Neuron (in vitro differentiated cells): Measurements from ENCODE around the gene NTSR1.

Experiments used
- H2AFZ ChIP-seq: one replicate; pipeline ENCODE4 v1.6.1; 2013; ENCODE audit warnings: low read depth, mild to moderate bottlenecking, inconsistent platforms, low read length, moderate library complexity
- H3K27me3 ChIP-seq: one replicate; pipeline ENCODE4 v1.6.1; 2013; ENCODE audit warnings: low read length; ENCODE audit not compliant: insufficient read depth
- H3K36me3 ChIP-seq: one replicate; pipeline ENCODE4 v1.6.1; 2013; ENCODE audit warnings: low read length; ENCODE audit not compliant: insufficient read depth
- H3K4me1 ChIP-seq: one replicate; pipeline ENCODE4 v1.6.1; 2013; ENCODE audit warnings: low read length; ENCODE audit not compliant: insufficient read depth
- H3K4me3 ChIP-seq: 2 replicates; pipeline ENCODE4 v1.5.1; 2013; ENCODE audit warnings: mild to moderate bottlenecking, low read length, moderate library complexity
- H3K9me3 ChIP-seq: one replicate; pipeline ENCODE4 v1.6.1; 2013; ENCODE audit warnings: low read length

Gene NTSR1

DNA sequence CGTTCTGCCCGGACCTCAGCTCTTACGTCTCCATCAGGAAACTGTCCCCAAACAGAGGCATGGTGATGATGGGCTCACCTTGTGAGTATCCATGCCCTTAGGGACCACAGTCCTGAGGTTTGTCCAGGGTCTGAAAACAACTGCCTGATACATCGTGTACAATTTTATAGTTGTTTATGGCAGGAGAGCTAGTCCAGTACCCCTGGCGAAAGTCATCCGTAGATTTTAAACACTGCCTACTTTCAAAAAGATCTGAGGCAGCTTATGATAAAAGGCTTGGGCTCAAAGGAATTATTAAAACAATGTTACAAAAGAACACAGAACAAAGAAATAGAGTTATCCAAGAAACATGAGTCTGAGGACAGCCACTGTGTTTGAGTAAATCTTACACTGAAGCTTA, 14.0 kb downstream of the NTSR1 start:
- Histone ChIP-seq H3K27me3 (peaks cover 40% of the 10 kb centered on the region), H3K9me3 (peaks cover 6% of the 10 kb centered on the region), H2AFZ (no peak overlapping the region), H3K4me3 (no peak overlapping the region), H3K36me3 (no peaks in the 10 kb centered on the region), H3K4me1 (peaks cover 3% of the 10 kb centered on the region)

DNA sequence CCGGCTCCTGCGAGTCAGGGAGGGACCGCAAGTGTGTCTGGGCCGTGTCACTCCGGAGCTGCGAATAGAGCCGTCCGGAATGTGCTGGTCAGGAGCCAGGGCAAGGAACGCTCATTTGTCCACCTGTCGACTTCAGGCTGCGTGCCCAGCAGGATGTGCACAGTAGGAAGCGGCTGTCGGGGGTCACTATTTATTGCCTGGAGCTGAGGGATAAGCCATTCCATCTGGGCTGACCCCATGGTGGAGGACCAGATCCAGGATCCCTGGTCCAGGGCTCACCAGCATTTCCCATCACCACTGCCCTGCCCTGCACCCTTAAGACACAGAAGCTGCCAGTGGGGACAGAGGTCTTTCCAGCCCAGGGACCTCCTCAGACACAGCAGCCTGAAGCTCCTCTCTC, 14.7 kb downstream of the NTSR1 start:
- H3K27me3 ChIP-seq: peaks cover 45% of the 10 kb centered on the region

DNA sequence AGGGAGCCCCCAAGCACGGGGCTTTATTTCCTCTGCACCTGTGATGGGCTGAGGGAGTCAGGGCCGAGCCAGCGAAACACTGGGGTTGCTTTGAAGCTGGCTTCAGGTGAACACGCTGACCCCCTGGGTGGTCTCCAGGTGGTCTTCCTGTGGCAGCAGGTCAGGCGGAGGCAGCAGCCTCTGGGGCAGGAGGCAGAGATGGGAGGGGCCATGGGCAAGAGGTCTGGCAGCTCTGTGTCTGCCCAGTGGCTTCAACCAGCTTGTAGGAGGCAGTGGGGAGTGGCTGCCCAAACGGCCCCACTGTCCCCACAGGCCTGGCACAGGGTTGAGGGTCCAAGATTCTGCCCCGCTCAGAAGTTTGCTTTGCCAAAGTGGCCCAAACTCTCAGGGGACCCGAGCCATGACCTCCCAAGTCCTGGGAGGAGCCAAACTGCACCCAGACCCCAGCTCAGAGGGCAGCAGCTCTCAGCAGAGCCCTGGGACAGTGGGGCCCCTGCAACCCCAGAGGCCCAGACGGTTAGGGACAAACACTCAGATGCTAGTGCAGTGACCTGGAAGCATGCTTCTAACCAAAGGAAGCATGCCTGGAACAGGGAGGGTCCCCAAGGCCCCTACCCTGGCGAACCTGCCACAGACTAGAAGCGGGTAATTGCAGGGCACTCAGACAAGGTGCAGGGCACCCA, 15.3 kb downstream of the NTSR1 start:
- no peak overlapping the region for H2AFZ ChIP-seq
- no peaks in the 10 kb centered on the region for H3K36me3 ChIP-seq
- H3K4me1 ChIP-seq: peaks cover 3% of the 10 kb centered on the region
- H3K9me3 ChIP-seq: peaks cover 6% of the 10 kb centered on the region
- H3K27me3 ChIP-seq: peaks cover 49% of the 10 kb centered on the region
- no peak overlapping the region for H3K4me3 ChIP-seq

More for the DNA sequence above, 14.7 kb downstream of the NTSR1 start:
- H3K4me1 ChIP-seq: peaks cover 3% of the 10 kb centered on the region
- no peaks in the 10 kb centered on the region for H3K36me3 ChIP-seq
- no peak overlapping the region for H2AFZ ChIP-seq
- H3K4me3 ChIP-seq: no peak overlapping the region
- peaks cover 6% of the 10 kb centered on the region for H3K9me3 ChIP-seq

DNA sequence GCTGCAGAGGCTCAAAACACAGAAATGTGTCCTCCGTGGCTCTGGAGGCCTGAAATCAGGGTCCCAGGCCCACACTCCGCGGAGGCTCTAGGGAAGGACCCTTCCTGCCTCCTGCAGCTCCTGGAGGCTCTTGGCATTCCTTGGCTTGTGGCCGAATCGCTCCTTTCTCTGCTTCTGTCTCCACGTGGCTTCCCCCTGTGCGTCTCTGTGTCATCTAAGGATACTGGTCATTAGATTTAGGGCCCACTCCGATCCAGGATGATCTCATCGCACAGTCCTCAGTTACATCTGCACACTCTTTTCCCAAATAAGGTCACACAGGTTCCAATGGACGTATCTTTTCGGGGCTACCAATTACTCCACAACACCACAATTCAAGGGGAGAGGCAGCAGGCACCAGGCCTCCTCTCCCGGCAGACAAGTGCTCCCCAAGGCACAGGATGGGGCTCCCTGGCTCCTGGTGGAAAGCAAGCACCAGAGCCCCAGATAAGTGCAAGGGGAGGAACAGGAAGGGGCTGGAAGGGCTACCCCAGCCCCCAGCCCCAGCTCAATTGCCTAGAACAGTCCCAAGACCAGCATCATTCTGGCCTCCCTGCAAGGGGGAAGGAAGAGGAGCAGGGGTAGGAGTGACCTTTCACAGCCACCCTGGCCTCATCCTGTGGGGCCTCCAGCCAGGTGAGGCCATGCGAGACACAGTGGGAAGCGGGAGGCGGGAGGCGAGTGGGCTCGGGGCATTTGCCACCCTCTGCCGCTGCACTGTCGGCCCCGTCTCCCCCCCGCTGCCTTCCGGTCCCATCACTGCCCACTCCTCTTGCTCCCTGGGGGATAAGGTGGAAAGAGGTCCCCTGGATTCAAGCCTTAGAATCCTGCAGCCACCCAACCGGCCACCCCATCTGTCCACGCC, 16.3 kb downstream of the NTSR1 start:
- peaks cover 52% of the 10 kb centered on the region for H3K27me3 ChIP-seq
- no peak overlapping the region for H3K4me3 ChIP-seq
- H3K9me3 ChIP-seq: peaks cover 6% of the 10 kb centered on the region
- H3K4me1 ChIP-seq: peaks cover 3% of the 10 kb centered on the region
- H3K36me3 ChIP-seq: no peaks in the 10 kb centered on the region
- H2AFZ ChIP-seq: no peak overlapping the region

DNA sequence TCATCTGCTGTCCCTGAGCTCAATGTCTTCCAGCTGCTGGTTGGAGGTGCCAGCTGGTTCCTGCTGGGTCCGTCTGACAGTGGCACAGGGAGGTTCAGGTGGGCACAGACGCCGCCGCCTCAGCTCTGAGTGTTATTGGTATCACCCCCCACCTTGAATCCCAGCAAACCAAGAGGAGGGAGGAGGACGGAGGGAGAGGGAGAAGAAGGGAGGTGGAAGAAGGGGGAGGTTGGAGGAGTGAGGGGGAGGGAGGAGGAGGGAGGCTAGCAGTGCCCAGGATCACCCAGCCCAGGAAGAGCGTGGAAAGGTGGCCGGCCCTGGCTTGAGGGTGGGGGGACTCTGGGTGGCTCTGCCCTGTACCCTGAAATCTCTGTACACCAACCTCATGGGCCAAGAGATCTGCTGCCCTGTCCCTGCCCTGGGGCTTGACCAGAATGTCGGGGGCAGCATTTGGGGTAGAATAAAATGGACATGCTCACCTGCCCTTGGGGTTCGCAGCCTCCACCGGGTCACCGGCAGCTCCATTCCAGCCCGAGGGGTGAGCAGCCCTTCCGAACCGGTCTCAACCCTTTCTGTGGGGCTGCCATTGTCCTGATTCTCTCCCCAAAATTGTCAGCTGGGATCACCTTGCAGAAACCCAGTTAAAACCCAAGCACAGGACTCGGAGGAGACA, 17.1 kb downstream of the NTSR1 start:
- Histone ChIP-seq H3K4me3 (no peak overlapping the region), H2AFZ (no peak overlapping the region), H3K27me3 (peaks cover 52% of the 10 kb centered on the region), H3K4me1 (peaks cover 3% of the 10 kb centered on the region), H3K9me3 (peaks cover 6% of the 10 kb centered on the region), H3K36me3 (no peaks in the 10 kb centered on the region)

DNA sequence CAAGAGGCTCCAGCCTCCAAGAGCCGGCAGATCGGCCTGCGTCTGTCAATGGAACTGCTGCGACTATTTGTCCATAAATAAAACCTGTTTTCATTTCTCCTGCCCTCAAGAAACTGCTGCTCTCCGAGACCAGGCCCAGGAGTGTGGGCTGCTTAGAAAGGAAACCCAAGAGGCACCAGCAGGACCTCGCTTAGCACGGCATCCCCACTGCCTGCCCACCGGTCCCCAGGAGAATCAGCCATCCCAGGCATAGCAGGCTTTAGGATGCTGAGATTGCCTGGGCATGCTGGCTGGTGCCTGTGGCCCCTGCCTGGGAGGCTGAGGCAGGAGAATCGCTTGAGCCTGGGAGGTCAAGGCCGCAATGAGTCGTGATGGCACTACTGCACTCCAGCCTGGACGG, 17.6 kb downstream of the NTSR1 start:
- H2AFZ ChIP-seq: no peak overlapping the region
- H3K4me1 ChIP-seq: peaks cover 3% of the 10 kb centered on the region
- H3K4me3 ChIP-seq: no peak overlapping the region
- peaks cover 52% of the 10 kb centered on the region for H3K27me3 ChIP-seq
- peaks cover 6% of the 10 kb centered on the region for H3K9me3 ChIP-seq
- H3K36me3 ChIP-seq: no peaks in the 10 kb centered on the region

DNA sequence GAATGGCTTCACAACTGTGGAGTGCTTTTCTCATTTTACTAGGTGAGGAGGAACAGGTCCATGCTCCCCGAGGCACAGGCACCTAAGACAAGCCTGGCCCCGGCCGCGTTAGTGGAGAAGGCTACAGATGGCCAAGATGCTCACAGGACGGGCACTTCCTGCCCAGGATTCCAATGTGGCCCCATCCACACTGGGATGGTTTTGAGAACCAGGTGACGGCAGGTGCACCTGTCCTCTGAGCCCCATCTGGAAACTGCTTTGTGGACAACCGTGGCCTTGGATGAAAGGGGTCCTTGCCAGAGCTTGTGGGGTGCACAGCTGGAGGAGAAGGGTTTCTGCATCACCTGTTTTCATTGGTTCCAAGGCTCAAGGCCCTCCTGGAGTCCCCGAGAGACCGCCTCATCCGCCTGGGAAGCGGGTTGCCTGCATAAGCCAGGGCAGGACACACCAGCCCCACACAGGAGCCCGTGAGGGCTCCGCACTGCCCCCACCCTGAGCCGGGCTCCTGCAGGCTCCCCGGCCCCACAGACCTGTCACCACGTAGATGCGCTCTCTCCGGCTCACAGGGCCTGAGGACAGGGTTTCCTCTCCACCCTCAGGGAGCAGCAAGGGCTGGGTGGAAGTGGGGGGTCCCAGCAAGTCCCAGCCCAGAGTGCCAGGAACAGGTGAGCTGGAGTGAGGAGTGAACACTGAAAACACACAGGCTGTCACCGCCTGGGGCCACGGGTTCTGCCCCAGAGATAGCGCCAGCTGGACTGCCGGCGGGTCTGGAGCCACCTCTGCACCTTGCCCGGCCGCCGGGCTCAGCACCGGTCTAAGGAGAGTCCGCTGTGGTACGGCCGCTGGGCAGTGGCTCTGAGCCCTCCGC, 18.3 kb downstream of the NTSR1 start:
- no peaks in the 10 kb centered on the region for H3K36me3 ChIP-seq
- H3K4me3 ChIP-seq: no peak overlapping the region
- peaks cover 48% of the 10 kb centered on the region for H3K27me3 ChIP-seq
- no peaks in the 10 kb centered on the region for H3K9me3 ChIP-seq
- peaks cover 3% of the 10 kb centered on the region for H3K4me1 ChIP-seq
- no peak overlapping the region for H2AFZ ChIP-seq

DNA sequence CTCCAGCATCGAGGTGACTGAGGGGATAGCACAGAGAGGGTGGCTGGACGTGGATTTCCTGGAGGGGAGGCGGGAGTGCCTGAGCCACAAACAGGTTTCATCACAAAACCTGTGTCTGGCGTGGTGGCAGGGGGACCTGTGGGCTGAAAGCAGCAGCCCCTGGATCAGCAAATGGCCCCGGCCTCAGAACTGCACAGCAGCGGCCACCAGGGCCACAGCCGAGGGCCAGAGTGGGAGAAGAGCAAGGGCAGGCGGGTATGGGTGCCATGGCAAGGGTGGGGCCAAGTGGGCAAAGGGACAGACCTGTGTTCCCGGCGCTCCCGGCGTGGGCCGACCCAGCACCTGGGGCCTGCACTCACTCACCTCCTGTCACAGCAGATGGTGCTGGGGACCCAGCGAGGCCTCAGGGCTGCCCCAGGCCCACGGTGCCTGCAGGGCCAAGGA, 19.0 kb downstream of the NTSR1 start:
- Histone ChIP-seq H3K4me3 (no peak overlapping the region), H3K9me3 (no peaks in the 10 kb centered on the region), H2AFZ (no peak overlapping the region), H3K36me3 (no peaks in the 10 kb centered on the region), H3K4me1 (peaks cover 3% of the 10 kb centered on the region), H3K27me3 (peaks cover 42% of the 10 kb centered on the region)

DNA sequence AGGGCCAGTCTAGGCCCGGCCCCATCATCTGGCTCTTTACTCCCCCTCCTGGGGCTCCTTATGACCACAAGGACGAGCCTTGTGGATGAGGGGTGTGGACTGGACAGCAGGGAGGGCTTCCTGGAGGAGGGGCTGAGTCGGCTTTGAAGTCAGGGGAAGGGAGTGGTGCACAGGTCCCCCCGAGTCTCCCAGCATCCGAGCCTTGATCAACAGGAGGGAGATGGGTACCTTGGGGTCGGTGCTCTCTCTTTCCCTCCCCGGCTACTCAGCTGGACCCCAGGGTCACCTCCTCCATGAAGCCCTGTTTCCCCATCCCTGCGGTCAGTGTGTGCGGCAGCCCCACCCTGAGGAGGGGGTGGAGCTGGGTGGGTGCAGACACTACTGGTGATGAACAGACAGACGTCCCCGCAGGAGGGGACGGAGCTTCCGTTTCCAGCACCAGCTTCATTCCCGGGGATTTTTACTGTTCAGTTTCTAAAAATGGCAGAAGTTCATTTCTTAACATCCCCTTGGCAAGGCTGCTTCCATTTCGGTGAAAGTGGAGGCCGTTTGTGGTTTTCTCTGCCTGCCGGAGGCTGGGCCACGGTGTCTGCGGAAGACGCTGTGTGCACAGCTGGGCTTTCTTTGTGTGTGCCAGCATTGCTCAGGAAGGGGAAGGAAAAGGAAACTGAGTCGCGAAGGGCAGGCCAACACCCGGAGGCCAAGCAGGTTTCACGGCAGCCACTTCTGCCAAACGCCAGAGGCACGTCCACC, 19.6 kb downstream of the NTSR1 start:
- peaks cover 41% of the 10 kb centered on the region for H3K27me3 ChIP-seq
- H3K36me3 ChIP-seq: no peaks in the 10 kb centered on the region
- H3K9me3 ChIP-seq: no peaks in the 10 kb centered on the region
- peaks cover 2% of the 10 kb centered on the region for H3K4me1 ChIP-seq
- no peak overlapping the region for H2AFZ ChIP-seq
- H3K4me3 ChIP-seq: no peak overlapping the region

DNA sequence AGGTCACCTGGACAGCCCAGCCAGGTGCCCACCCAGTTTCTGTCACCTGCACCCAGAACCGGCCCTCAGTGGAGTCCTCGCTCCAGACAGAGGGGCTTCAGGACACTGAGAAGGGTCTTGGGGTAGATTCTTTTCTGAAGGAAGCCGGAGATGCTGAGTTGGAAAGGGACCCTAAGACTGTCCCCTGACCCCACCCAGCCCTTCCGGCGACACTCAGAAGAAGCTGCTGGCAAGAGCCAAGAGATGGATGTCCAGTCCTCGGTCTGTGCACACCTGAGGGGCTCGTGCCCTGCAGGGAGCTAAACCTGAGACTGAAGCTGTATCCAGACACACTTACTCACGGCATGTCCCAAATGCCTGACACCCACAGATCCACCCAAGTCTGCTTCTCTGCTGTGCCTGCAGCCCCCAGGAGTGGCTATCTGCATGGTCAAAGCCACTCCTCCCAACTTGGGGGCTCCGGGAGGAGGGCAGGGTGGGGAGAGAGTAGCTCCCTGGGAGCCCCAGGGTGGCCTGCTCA, 20.2 kb downstream of the NTSR1 start:
- H2AFZ ChIP-seq: no peak overlapping the region
- H3K36me3 ChIP-seq: no peaks in the 10 kb centered on the region
- H3K4me1 ChIP-seq: no peaks in the 10 kb centered on the region
- no peaks in the 10 kb centered on the region for H3K9me3 ChIP-seq
- H3K27me3 ChIP-seq: peaks cover 36% of the 10 kb centered on the region
- H3K4me3 ChIP-seq: no peak overlapping the region

DNA sequence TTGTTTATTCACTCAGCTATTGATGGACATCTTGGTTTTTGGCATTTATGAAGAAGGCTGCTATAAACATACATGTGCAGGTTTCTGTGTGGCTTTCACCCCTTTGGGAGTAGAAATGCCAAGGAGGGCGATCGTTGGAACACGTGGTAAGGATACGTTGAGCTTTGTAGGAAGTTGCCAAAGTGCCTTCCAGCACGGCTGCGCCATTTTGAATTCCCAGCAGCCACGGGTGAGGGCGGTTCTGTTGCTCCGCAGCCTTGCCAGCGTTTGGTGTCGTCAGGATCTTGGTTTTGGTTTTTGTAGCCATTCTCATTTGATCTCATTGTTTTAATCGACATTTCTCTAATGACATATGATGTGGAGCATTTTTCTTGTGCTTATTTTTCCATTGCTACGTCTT, 21.8 kb downstream of the NTSR1 start:
- Histone ChIP-seq H3K4me3 (no peak overlapping the region), H3K27me3 (peaks cover 22% of the 10 kb centered on the region), H3K9me3 (no peaks in the 10 kb centered on the region), H3K36me3 (no peaks in the 10 kb centered on the region), H3K4me1 (no peaks in the 10 kb centered on the region), H2AFZ (no peak overlapping the region)
